ENCODE measurements around the gene CELA2A. TPM values are rescaled to one million over a fixed set of nuclear protein-coding genes. Genes with fewer than 3 reads are reported as not detected.
"Not testable (repeated sequence)": the region's sequence is repeated elsewhere in the genome, so short reads cannot be mapped to it uniquely, and the experiment has no call there.

The CELA2A gene
- total RNA-seq, 1 experiment from 2014 or later = not detected

DNA sequence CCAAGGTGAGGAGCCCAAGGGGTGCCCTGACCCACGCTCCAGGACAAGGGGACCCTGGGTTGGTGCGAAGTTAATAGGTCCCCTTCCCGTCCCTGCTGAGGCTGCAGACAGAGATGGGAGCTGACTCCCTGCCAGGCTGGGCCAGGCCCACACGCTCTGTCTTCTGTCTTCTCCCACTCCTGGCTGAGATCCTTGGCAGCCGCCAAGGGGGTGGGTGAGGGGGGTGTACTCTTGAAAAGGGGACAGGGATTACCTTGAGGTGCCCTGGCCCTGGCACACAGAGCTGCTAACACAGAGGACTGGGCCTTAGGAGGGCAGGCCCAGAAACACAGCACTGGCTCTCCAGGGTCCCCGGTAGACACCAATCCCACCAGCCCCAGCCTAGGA lies 29.3 kb upstream of the CELA2A start:
- Histone ChIP-seq H3K27ac (ENCODE audit: low read length) (0 out of 2 replicates have a peak overlapping the region, but pooled peaks have one; percentile 9), H3K79me2 (ENCODE audit: low read length) (peaks cover 26% of the 10 kb centered on the region), H3K4me2 (ENCODE audit: low read length) (no peak overlapping the region), H3K9ac (ENCODE audit: low read length) (no peak overlapping the region), H2AFZ (ENCODE audit: low read length) (no peak overlapping the region), H3K4me1 (ENCODE audit: insufficient read depth, low read length) (peaks cover 39% of the 10 kb centered on the region), H3K9me3 (ENCODE audit: low read length) (no peaks in the 10 kb centered on the region), H3K36me3 (ENCODE audit: low read depth, low read length) (peaks cover 25% of the 10 kb centered on the region), H3K9me2 (replicated peaks; ENCODE audit: low read length) (no peaks in the 10 kb centered on the region), H3K4me3 (ENCODE audit: low read length) (no peak overlapping the region), H4K20me1 (ENCODE audit: low read length) (peaks cover 12% of the 10 kb centered on the region; the same call in 1 of the 2 replicates), H3K27me3 (ENCODE audit: low read length) (no peaks in the 10 kb centered on the region), H3F3A (ENCODE audit: low read length, unreplicated experiment) (no peaks in the 10 kb centered on the region)
- POLR2A ChIA-PET (ENCODE audit: unreplicated experiment) = no interaction called here
- BruUV-seq (replicated peaks) = no TSS peak
- DNase-seq (no peak), ATAC-seq (no peak)
- intact Hi-C loops (cut with micrococcal nuclease) = no loop called here
- no peak for TF ChIP-seq EZH2 (IDR thresholded peaks at IDR 0.05; ENCODE audit: low read length, unreplicated experiment)
- TF ChIP-seq EZH2phosphoT487 (IDR thresholded peaks at IDR 0.05; ENCODE audit: borderline replicate concordance, low read length) = no peak
- CTCF ChIA-PET = no interaction called here

DNA sequence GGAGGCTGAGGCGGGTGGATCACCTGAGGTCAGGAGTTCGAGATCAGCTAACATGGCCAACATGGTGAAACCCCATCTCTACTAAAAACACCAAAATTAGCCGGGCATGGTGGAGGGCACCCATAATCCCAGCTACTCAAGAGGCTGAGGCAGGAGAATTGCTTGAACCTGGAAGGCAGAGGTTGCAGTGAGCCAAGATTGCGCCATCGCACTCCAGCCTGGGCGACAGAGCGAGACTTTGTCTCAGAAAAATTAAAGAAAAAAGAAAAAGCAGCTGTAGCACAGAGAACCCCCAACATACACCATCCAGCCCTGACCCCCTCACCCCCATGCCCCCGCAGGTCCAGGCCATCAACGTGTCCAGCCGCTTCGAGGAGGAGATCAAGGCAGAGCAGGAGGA lies 28.3 kb upstream of the CELA2A start:
- Histone ChIP-seq H3K36me3 (ENCODE audit: low read depth, low read length) (peaks cover 25% of the 10 kb centered on the region), H3K4me1 (ENCODE audit: insufficient read depth, low read length) (peaks cover 45% of the 10 kb centered on the region), H3K79me2 (ENCODE audit: low read length) (peaks cover 18% of the 10 kb centered on the region)
- DNase-seq; H3F3A ChIP-seq (ENCODE audit: low read length, unreplicated experiment); CTCF ChIA-PET; H3K9me3 ChIP-seq (ENCODE audit: low read length); H3K4me2 ChIP-seq (ENCODE audit: low read length); H3K9me2 ChIP-seq (replicated peaks; ENCODE audit: low read length); intact Hi-C loops (cut with micrococcal nuclease); ATAC-seq; H4K20me1 ChIP-seq (ENCODE audit: low read length); POLR2A ChIA-PET (ENCODE audit: unreplicated experiment); H3K27me3 ChIP-seq (ENCODE audit: low read length); H3K9ac ChIP-seq (ENCODE audit: low read length); H3K4me3 ChIP-seq (ENCODE audit: low read length); H2AFZ ChIP-seq (ENCODE audit: low read length); H3K27ac ChIP-seq (ENCODE audit: low read length); BruUV-seq (replicated peaks): not testable (repeated sequence)

DNA sequence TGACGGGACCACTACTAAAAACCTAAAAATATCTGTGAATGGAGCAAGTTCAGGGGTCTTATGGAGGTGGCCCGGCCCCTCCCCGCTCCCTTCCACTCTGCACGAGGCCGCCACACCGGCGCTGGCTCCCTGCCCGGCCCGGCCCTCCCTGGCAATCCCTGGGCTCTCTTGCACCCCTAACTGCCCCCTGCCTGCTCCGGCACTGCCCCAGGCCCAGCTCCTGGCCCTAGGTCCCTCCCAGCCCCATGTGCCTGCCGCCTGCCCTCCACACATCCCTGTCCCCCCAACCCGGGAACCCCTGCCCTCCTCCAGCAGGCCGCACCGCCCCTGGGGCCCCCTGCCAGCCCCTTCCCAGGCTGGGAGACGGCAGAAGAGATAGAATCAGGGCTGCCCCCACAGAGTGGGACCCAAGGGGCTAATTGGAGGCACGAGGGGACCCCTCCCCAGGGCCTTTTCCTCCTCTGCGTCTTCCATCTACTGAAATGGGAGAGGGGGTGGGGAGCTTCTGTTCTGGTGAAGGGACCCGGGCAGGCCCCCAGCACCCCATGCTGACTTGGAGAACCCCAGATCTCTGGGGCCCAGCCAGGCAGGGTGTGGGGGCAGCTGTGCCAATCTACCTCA lies 27.6 kb upstream of the CELA2A start:
- ATAC-seq (no peak), DNase-seq (no peak)
- intact Hi-C loops (cut with micrococcal nuclease) = no loop called here
- H3K79me2 ChIP-seq (ENCODE audit: low read length) = peaks cover 11% of the 10 kb centered on the region
- no peaks in the 10 kb centered on the region for H3F3A ChIP-seq (ENCODE audit: low read length, unreplicated experiment)
- H3K9me3 ChIP-seq (ENCODE audit: low read length) = no peaks in the 10 kb centered on the region
- ChIA-PET CTCF (interaction anchor here (0.5 kb wide), 1 partner anchor 265 kb away, joined by 5 read pairs; no protein-coding TSS in a partner anchor), POLR2A (ENCODE audit: unreplicated experiment) (no interaction called here)
- peak overlapping the region; percentile 81 for H3K27ac ChIP-seq (ENCODE audit: low read length)
- H2AFZ ChIP-seq (ENCODE audit: low read length) = no peak overlapping the region
- no peak overlapping the region for H3K4me3 ChIP-seq (ENCODE audit: low read length)
- peaks cover 41% of the 10 kb centered on the region for H3K4me1 ChIP-seq (ENCODE audit: insufficient read depth, low read length)
- H3K27me3 ChIP-seq (ENCODE audit: low read length) = no peaks in the 10 kb centered on the region
- peaks cover 25% of the 10 kb centered on the region for H3K36me3 ChIP-seq (ENCODE audit: low read depth, low read length)
- H3K4me2 ChIP-seq (ENCODE audit: low read length) = no peak overlapping the region
- no peaks in the 10 kb centered on the region for H3K9me2 ChIP-seq (replicated peaks; ENCODE audit: low read length)
- TF ChIP-seq EZH2phosphoT487 (IDR thresholded peaks at IDR 0.05; ENCODE audit: borderline replicate concordance, low read length) (no peak), EZH2 (IDR thresholded peaks at IDR 0.05; ENCODE audit: low read length, unreplicated experiment) (no peak)
- TF ChIP-seq, protein P1, sequence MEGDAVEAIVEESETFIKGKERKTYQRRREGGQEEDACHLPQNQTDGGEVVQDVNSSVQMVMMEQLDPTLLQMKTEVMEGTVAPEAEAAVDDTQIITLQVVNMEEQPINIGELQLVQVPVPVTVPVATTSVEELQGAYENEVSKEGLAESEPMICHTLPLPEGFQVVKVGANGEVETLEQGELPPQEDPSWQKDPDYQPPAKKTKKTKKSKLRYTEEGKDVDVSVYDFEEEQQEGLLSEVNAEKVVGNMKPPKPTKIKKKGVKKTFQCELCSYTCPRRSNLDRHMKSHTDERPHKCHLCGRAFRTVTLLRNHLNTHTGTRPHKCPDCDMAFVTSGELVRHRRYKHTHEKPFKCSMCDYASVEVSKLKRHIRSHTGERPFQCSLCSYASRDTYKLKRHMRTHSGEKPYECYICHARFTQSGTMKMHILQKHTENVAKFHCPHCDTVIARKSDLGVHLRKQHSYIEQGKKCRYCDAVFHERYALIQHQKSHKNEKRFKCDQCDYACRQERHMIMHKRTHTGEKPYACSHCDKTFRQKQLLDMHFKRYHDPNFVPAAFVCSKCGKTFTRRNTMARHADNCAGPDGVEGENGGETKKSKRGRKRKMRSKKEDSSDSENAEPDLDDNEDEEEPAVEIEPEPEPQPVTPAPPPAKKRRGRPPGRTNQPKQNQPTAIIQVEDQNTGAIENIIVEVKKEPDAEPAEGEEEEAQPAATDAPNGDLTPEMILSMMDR (conservative IDR thresholded peaks at IDR 0.05; ENCODE audit: low read depth, low read length) = no peak
- BruUV-seq (replicated peaks) = TSS peak; percentile 4
- H4K20me1 ChIP-seq (ENCODE audit: low read length) = 0 out of 2 replicates have a peak, but pooled peaks cover 4% of the 10 kb centered on the region
- H3K9ac ChIP-seq (ENCODE audit: low read length) = peak overlapping the region; percentile 45

Measured in PC-3 (cell line).